Epithelial cell of prostate (primary cell): ENCODE results near the gene TPMT.
"Not testable (repeated sequence)": the region's sequence is repeated elsewhere in the genome, so short reads cannot be mapped to it uniquely, and the experiment has no call there.

Experiments used
- DNase-seq: peaks from one replicate; pipeline ENCODE4 v3.0.0-alpha.2; 2011; ENCODE audit warnings: low read depth, low spot score
- H3K27ac ChIP-seq: fragments of 450-650 bp; 2 replicates; pipeline ENCODE4 v1.5.1; 2017; ENCODE audit warnings: mild to moderate bottlenecking

The TPMT gene

DNA sequence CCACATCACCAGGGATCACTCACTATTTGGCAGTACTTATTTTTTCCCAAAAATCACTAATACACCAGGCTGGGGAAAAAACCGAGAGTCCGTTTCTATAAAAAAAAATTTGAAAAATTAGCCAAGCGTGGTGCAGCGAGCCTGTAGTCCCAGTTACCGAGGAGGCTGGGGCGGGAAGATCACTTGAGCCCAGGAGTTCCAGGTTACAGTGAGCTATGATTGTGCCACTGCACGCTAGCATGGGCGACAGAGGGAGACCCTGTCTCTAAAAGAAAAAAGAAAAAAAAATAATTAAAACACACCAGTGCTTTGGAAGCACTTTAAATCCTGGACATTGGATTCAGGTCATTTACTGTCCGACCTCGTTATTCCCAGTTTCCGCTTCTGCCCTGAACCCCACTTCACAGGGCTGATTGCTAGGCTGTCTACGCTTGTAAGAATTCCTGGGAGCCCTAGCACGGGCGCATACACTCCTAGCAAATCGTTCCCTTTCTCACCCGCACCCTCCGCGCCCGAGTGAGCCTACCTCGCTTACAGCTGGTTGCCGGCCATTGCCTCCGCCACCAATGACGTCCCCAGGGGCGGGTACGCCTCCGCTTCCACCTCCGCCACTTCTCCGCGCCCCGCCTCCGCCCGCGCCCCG, at the start of gene TPMT:
Gene TPMT, minus strand, starts transcription at position 571 of the 643 bp plus-strand sequence. CDS start 5,950 bp downstream, outside the sequence.
- peak within 1 kb of the TSS; percentile 83 for H3K27ac ChIP-seq
- no peak for DNase-seq

DNA sequence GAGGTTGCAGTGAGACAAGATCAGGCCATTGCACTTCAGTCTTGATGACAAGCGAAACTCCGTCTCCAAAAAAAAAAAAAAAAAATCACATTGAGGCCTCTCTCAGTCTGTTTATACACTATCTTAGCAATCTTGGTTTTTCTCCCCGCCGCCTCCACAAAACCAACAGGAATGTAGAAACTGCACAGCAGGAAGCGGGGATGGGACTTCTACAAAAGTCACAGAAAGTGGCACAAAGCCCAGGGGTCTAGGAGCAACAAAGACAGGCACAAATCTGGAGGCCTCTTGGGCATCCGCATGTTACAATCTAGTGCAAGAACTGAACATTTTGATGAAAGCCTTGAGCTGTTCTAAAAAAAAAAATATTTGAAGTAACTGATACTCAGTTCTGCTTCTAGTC, 48.9 kb upstream of the TPMT start:
- DNase-seq = no peak
- H3K27ac ChIP-seq = no peak overlapping the region

DNA sequence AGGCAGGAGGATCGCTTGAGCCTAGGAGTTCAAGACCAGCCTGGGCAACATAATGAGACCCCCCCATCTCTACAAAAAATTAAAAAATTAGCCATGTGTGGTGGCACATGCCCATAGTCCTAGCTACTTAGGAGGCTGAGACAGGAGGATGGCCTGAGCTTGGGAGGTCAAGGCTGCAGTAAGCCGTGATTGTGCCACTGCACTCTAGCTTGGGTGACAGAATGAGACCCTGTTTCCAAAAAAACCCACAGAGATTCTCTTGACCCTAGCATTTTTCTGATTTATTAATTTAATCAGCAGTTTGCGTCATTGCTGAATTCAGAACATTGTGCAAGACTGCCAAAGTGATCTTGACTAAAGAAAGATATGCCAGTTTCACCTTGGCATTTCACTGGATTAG, 37.1 kb upstream of the TPMT start:
- H3K27ac ChIP-seq = no peak overlapping the region
- no peak for DNase-seq

GRCh38 chr6:18189196-18189595, 34.3 kb upstream of the TPMT start:
- no peak for DNase-seq
- no peak overlapping the region for H3K27ac ChIP-seq

GRCh38 chr6:18187701-18188100, 32.8 kb upstream of the TPMT start:
- DNase-seq = no peak
- no peak overlapping the region for H3K27ac ChIP-seq

GRCh38 chr6:18186540-18187250, 31.8 kb upstream of the TPMT start:
- no peak for DNase-seq
- no peak overlapping the region for H3K27ac ChIP-seq

DNA sequence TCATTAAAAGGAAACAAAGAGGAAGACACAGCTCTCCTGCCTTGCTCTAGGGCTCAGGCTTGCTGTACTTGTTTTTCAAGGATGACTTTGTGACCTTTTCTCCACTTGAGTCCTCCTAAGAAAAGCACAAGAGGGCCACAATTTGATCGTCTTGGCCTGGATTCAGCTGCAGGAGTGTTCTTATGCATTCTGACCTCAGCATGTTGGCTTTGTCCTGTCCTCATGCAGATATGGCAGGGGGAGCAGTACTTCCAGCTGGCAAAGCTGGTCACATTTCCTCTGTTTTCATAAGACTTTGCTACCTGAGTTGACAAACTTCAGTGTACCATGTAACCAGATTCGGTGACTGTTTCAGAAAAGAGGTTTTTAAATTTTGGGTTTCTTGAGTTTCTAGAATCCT, 31.2 kb upstream of the TPMT start:
- H3K27ac ChIP-seq = no peak overlapping the region

GRCh38 chr6:18185624-18186023, 30.7 kb upstream of the TPMT start:
- DNase-seq = no peak
- H3K27ac ChIP-seq = no peak overlapping the region

More for the DNA sequence above, 31.2 kb upstream of the TPMT start:
- no peak for DNase-seq

DNA sequence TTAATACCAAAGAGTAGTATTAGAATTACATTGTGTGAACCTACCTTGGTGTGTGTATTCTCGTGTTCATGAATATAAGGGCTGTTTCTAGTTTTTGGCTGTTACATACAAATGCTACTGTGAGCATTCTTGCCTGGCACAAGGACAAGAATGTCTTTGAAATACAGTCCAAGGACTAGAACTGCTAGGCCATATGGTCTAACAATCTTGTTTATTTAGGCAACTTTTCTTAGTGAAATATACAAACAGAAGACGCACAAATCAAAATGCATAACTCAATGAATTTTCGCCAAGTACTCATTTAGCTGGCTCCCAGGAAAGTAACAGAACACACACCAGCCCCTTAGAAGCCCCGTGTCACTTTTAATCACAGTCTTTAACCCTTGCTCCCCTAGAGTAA, 28.9 kb upstream of the TPMT start:
- DNase-seq = no peak
- H3K27ac ChIP-seq = no peak overlapping the region

- DNase-seq = no peak
These were observed 27.7 kb upstream of the TPMT start for GRCh38 chr6:18182568-18182967.

DNA sequence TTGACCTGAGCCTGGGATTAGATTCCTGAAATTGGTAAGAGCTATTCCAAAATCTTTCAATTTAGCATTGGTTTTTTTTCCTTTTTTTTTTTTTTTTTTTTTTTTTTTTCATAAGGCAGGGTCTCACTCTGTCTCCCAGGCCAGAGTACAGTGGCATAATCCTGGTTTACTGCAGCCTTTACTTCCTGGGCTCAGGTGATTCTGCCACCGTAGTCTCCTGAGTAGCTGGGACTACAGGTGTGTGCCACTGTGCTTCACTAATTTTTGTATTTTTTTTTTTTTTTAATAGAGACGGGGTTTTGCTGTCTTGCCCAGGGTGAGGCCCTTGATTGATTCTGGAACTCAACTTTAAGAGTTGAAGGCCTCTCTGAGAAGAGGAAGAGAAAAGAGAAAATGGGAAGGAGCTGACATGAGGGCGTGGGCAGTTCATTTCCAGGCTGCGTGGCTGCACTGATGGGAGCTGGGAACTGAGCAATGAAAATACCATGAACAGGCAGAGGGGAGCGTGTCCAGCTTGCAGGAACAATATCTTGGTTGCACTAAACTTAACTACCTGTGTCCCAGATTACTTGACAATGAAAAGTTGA, 25.0 kb upstream of the TPMT start:
- no peak overlapping the region for H3K27ac ChIP-seq
- no peak for DNase-seq

More at GRCh38 chr6:18182568-18182967, 27.7 kb upstream of the TPMT start:
- H3K27ac ChIP-seq = no peak overlapping the region

DNA sequence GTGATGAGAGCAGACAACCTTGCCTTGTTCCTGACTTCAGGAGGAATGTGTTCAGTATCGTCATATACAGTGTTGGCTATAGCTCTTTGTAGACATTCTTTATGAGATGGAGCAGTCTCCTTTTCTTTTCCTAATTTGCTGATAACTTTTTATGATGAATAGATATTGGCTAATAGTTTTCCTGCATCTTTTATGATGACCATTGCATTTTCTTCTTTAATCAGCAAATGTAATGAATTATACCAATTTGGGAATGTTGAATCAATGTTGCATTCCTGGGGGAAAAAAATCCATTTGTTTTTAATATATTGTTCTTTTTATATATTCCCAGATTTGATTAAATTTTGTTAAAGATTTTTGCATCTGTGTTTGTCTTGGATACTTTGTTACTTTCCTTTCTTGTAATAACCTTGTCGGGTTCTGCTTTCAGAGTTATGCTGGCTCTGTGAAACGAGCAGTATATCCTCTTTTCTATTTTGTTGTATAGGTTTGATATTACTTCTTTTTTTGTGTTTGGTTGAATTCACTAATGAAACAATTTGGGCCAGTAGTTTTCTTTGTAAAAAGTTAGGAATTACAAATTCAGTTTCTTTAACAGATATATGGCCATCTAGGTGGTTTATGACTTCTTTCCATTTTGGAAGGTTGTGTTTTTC, 24.2 kb upstream of the TPMT start:
- no peak for DNase-seq

DNA sequence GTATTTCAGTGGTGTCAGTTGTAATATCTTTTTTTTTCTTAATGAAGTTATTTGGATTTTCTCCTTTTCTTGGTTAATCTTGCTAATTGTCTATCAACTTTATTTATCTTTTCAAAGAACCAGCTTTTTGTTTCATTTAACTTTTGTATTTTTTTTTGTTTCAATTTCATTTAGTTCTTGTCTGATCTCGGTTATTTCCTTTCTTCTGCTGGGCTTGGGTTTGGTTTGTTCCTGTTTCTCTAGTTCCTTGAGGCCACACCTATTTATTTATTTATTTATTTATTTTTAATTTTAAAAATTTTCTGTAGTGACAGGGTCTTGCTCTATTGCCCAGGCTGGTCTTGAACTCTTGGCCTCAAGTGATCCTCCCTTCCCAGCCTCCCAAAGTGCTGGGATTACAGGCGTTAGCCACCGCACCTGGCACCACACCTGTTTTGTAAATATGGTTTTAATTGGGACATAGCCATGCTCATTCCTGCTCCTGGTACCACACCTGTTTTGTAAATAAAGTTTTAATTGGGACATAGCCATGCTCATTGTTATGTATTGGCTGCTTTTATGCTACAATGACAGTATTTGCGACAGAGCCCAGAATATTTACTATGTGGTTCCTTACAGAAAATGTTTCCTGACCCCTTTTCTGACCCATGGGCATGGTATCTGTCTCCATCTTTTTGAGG, 22.5 kb upstream of the TPMT start:
- no peak overlapping the region for H3K27ac ChIP-seq
- DNase-seq = no peak

More for the DNA sequence above, 24.2 kb upstream of the TPMT start:
- H3K27ac ChIP-seq = no peak overlapping the region

GRCh38 chr6:18176198-18176597, 21.3 kb upstream of the TPMT start:
- not testable (repeated sequence) for H3K27ac ChIP-seq, DNase-seq

DNA sequence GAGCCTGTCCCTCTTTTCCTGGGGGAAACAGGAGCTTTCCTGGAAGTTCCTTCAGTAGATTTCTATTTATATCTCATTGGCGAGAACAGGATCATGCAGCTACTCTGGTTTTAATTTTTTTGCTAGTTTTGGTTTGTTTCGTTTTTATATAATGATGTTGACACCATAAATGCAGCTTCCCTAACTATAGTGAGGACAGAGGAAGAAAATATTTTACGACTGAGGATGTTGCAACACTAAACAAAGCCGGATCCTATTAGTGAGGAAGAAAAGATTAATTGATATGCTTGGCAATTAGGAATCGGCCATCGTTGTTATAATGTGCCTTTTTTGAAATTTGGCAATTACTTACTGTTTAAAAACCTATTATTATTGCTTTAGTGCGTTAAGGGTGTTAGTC, 17.0 kb upstream of the TPMT start:
- DNase-seq = no peak
- no peak overlapping the region for H3K27ac ChIP-seq

- DNase-seq = no peak
- H3K27ac ChIP-seq = no peak overlapping the region
These were observed 13.4 kb upstream of the TPMT start for GRCh38 chr6:18168264-18168663.

DNA sequence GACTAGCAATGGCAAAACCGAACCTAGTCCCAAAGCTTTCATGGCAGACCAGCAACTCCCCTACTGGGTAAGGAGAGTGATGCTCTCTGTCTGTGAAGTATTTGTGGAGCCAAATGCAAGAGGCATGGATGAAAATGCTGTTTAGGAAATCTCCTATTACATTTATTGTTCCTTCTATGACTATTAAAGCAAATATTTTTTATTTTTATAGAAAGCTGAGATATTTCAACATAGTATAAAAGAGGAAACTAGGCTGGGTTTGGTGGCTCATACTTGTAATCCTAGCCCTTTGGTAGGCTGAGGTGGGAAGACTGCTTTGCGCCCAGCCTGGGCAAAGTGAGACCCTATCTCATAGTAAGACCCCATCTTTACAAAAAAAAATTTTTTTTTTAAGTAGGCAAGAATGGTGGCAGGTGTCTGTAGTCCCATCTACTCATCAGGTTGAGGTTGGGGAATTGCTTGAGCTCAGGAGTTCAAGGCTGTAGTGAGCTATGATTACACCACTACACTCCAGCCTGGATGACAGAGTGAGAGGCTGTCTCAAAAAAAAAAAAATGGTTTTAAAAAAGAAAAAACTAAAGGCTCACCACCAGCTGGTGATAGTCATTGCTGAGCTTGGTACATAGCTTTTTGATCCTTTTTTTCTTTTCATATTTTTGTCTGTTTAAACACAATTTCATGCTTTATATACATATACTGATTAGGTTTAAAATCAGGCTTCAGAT, 11.6 kb upstream of the TPMT start:
- peak overlapping the region; percentile 45 for H3K27ac ChIP-seq
- DNase-seq = no peak

GRCh38 chr6:18165751-18166150, 10.9 kb upstream of the TPMT start:
- no peak for DNase-seq
- peak overlapping the region; percentile 45 for H3K27ac ChIP-seq

DNA sequence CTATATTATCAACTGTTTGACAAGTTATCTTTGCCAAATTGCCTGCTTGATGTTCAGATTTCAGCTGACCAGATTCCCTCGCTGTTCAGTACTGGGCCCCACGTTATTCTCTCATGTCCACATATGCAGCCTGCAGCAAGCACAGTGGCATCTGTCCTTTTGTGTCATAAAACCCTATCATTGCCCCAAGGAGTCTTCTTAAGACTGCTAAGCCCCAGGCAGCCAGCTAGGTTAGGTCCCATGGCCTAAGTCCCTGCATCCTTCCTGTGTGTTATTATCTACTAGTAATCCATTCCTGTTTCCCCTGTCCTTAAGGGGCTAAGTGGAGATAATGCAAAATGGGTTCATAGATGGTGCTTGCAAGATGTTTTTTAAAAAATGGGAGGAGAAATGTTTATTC, 7.5 kb upstream of the TPMT start:
- DNase-seq = no peak
- no peak overlapping the region for H3K27ac ChIP-seq

GRCh38 chr6:18161431-18161830, 6.6 kb upstream of the TPMT start:
- no peak for DNase-seq
- peak overlapping the region; percentile 58 for H3K27ac ChIP-seq
